ENCODE measurements around the gene STAC3. TPM values are rescaled to one million over a fixed set of nuclear protein-coding genes. Genes with fewer than 3 reads are reported as not detected.

The STAC3 gene
- total and polyA plus RNA-seq, 2 of the 8 experiments (the other 6 are each of a cell fraction or from before 2014, with no cell fraction given): 0.70 to 1.3 TPM

DNA sequence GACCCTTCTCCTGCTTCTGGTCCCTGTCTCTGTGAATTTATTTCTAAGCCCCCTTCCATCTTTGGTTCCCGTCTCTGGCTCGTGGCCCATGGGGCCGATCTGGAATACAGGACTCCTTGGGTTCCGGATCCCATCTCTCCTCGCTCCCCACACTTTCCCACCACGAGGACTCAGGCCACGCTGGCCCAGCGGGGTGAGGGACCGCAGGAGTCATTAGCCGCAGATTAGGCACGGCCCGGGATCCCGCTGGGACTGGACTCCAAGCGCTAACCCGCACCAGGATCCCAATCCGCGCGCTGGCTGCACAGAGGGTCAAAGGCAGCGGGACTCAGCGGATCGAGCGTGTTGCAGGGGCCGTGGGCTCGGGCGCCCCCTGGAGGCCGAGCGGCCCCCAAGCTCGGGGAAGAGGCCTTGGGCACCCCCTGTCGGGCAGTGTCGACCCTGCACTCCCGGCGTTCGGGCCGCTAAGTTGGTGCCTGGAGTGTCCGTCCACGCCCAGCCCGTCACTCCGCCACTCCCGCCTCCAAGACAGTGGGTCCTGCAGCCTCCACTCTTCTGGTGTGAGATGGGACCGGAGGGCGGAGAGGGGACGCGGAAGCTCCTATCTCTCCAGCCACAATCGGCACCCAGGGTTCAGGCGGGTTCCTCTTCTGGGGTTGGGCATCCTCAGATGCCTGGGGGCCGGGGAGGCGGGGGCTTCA, 12.0 kb downstream of the STAC3 start (continued):
- TF ChIP-seq RNF2 (IDR thresholded peaks at IDR 0.05; ENCODE audit: borderline replicate concordance, low read depth, low read length, missing control alignments, poor library complexity, severe bottlenecking): no peak
- peak; percentile 77 for TF ChIP-seq JUND (IDR thresholded peaks at IDR 0.05; ENCODE audit: low read length)
- peak; percentile 77 for TF ChIP-seq TBP (IDR thresholded peaks at IDR 0.05; ENCODE audit: low read depth, low read length)
- peak; percentile 75; the same call in 1 of the 2 replicates for TF ChIP-seq YY1 (IDR thresholded peaks at IDR 0.05; ENCODE audit: low read depth, low read length)
- peak; percentile 46 for TF ChIP-seq CHD2 (IDR thresholded peaks at IDR 0.05; ENCODE audit: low read length)
- no peak for TF ChIP-seq SIX5 (IDR thresholded peaks at IDR 0.05; ENCODE audit: low read depth, low read length)
- no peak for TF ChIP-seq CBX8 (IDR thresholded peaks at IDR 0.05; ENCODE audit: borderline replicate concordance, low read depth, low read length)
- no peak for TF ChIP-seq NRF1 (IDR thresholded peaks at IDR 0.05; ENCODE audit: low read depth, low read length)
- TF ChIP-seq MAFK (IDR thresholded peaks at IDR 0.05; ENCODE audit: low read depth, low read length): no peak
- peak; percentile 31 for TF ChIP-seq ASH2L (IDR thresholded peaks at IDR 0.05; ENCODE audit: low read length)
- TF ChIP-seq PHF8 (conservative IDR thresholded peaks at IDR 0.05; ENCODE audit: low read depth, low read length): no peak; the same call in 1 of the 2 replicates
- no peak for TF ChIP-seq POU5F1 (IDR thresholded peaks at IDR 0.05; ENCODE audit: low read depth, low read length)
- peak in 1 of 2 experiments; percentile 24; a peak in 1 of 3 replicates for TF ChIP-seq POLR2A (IDR thresholded peaks at IDR 0.05; ENCODE audit: control extremely low read depth in 1 of 2, low read depth in 2 of 2, low read length in 2 of 2)
- no peak for TF ChIP-seq KDM5A (IDR thresholded peaks at IDR 0.05; ENCODE audit: low read length)
- TF ChIP-seq SP2 (IDR thresholded peaks at IDR 0.05; ENCODE audit: low read length): no peak
- TF ChIP-seq CTBP2 (IDR thresholded peaks at IDR 0.05; ENCODE audit: borderline replicate concordance, insufficient read depth, insufficient read length, low read length): no peak
- no peak for TF ChIP-seq SAP30 (IDR thresholded peaks at IDR 0.05; ENCODE audit: insufficient read depth, insufficient replicate concordance, low read length)
- TF ChIP-seq KDM4A (IDR thresholded peaks at IDR 0.05; ENCODE audit: low read depth, low read length, severe bottlenecking): peak; percentile 95
- no peak for TF ChIP-seq SUZ12 (IDR thresholded peaks at IDR 0.05; ENCODE audit: low read length)
- TF ChIP-seq TEAD4 (IDR thresholded peaks at IDR 0.05; ENCODE audit: low read depth, low read length): no peak
- 0 out of 2 replicates have a peak, but pooled peaks have one; percentile 38 for TF ChIP-seq RBBP5 (IDR thresholded peaks at IDR 0.05; ENCODE audit: borderline replicate concordance, low read depth, low read length)
